ENCODE data around the gene PLCD3. TPM values are rescaled to one million over a fixed set of nuclear protein-coding genes. Genes with fewer than 3 reads are reported as not detected.

Gene PLCD3
- total and polyA plus RNA-seq, 10 donors, result 1.5 to 9.9 (median 6.3) TPM

DNA sequence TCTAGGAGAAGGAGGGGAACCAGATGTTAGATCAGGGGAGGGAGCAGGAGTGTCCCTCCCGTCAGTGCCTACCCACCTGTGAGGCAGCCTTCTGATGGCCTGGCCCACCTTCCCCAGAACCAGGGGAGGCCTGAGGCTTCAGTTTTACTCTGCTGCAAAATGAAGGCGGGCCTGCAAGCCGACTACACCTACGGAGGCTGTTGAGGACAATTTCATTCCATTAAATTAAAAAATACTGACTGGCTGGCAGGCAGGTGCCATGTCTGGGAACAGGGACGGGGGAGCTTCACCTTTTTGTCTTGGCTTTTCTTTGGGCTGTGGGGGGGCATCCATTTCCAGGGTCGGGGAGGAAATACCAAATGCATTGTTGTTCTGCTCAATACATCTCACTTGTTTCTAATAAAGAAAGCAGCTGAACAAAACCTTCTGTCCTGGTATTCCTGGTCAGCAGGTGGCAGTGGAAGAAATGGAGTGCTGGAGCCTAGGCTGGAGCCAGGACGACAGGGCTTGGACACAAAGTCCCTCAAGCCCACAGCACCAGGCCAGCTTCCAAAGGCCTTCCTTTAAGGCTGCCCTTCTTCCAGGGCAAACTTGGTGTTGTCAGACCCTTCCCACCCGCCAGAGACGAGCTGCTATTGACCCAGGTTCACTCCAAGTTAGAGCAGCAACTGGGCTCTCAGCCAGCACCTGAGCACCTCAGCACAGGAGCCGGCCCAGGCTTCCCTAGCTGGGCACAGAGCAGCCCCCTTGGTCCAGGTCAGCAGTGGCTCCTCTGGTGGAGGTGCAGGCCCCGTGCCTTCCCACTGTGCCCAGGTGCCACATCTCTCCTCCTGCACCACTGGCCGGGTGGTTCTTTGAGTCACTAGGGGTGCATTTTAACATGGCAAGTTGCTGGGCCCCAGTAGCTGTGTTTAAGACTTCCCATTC, 23.5 kb downstream of the PLCD3 start:
- DNase-seq, result no peak
- 83 to 90% (median 86%) methylated on average over 10 to 12 of the region's 12 CpGs for WGBS, 5 donors
- Histone ChIP-seq H3K4me3 (no peak overlapping the region), H3K4me1 (peaks cover 5 to 31% (median 15%) of the 10 kb centered on the region in 6 donors), H3K36me3 (peaks cover 9 to 59% (median 47%) of the 10 kb centered on the region in 6 donors), H3K27ac (no peak overlapping the region), H3K9me3 (no peaks in the 10 kb centered on the region), H3K27me3 (replicated peaks in 1 of 7) (no peaks in the 10 kb centered on the region)
- intact Hi-C loops (cut with DNase I; ENCODE audit: low total_unique reads), result no loop called here
- TF ChIP-seq, protein P1, sequence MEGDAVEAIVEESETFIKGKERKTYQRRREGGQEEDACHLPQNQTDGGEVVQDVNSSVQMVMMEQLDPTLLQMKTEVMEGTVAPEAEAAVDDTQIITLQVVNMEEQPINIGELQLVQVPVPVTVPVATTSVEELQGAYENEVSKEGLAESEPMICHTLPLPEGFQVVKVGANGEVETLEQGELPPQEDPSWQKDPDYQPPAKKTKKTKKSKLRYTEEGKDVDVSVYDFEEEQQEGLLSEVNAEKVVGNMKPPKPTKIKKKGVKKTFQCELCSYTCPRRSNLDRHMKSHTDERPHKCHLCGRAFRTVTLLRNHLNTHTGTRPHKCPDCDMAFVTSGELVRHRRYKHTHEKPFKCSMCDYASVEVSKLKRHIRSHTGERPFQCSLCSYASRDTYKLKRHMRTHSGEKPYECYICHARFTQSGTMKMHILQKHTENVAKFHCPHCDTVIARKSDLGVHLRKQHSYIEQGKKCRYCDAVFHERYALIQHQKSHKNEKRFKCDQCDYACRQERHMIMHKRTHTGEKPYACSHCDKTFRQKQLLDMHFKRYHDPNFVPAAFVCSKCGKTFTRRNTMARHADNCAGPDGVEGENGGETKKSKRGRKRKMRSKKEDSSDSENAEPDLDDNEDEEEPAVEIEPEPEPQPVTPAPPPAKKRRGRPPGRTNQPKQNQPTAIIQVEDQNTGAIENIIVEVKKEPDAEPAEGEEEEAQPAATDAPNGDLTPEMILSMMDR (IDR thresholded peaks at IDR 0.05 in 8 of 11, conservative IDR thresholded peaks at IDR 0.05 in 3 of 11), result no peak
- TF ChIP-seq POLR2AphosphoS5 (IDR thresholded peaks at IDR 0.05), result peak in 1 of 3 donors; percentile 58

DNA sequence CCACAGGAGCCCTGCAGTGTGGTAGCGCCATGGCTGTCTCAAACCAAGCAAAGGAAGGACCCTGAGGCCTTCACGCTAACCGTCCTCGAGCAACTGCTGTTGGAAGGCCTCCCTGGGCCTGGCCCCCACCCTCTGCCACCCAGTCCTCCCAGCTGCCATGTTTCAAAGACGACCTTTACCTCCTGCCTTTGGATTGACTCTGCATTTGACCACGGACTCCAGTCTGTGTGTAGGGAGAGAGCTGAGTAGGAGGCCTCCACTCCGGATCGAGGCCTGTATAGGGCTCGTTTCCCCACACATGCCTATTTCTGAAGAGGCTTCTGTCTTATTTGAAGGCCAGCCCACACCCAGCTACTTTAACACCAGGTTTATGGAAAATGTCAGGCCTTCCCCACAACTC, 24.3 kb downstream of the PLCD3 start:
- Histone ChIP-seq H3K9me3 (no peaks in the 10 kb centered on the region), H3K4me1 (peaks cover 5 to 31% (median 15%) of the 10 kb centered on the region in 6 donors), H3K27me3 (replicated peaks in 1 of 7) (no peaks in the 10 kb centered on the region), H3K36me3 (peaks cover 15 to 67% (median 55%) of the 10 kb centered on the region in 6 donors), H3K27ac (no peak overlapping the region), H3K4me3 (no peak overlapping the region)
- TF ChIP-seq, protein P1 (IDR thresholded peaks at IDR 0.05 in 8 of 11, conservative IDR thresholded peaks at IDR 0.05 in 3 of 11), result no peak
- TF ChIP-seq POLR2AphosphoS5 (IDR thresholded peaks at IDR 0.05), result peak in 1 of 3 donors; percentile 40
- no peak for DNase-seq
- intact Hi-C loops (cut with DNase I; ENCODE audit: low total_unique reads), result no loop called here
- WGBS, 5 donors, result 74 to 95% (median 76%) methylated on average over 6 to 9 of the region's 9 CpGs

DNA sequence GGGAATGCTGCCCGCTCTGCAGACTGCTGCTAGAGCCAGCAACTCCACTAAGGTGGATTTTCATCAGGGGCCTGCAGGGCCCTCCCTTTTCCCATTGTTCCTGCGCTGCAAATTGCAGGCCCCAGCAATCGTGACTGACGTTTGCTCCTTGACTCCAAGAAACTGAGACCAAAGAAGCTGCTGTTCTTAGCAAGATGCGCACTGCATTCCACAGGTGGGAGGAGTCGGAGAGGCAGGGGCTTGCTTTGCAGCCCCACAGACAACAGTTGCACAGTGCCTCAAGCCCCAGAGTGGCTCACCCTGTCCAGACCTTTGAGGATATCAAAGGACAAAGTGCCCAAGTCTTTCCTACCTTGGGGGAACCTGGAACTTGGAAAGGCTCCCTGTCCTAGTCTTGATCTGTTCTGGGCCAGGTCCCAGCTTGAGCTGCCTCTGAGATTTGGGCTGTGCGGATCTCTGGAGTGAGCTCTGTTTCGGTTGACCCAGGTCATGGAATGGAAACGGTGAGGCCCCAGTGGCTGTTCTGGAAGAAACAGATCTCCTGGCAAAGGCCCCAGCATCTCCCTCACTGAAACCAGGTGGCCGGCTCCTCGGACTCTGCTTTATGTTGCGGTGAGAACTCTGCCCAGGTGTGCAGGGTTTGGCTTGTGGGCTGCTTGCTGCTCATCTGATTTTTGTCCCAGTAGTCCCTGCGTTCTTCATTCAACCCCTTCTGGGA, 24.9 kb downstream of the PLCD3 start:
- intact Hi-C loops (cut with DNase I; ENCODE audit: low total_unique reads), result no loop called here
- Histone ChIP-seq H3K9me3 (no peaks in the 10 kb centered on the region), H3K4me3 (no peak overlapping the region), H3K4me1 (peaks cover 5 to 30% (median 15%) of the 10 kb centered on the region in 6 donors), H3K36me3 (peaks cover 15 to 73% (median 61%) of the 10 kb centered on the region in 6 donors), H3K27me3 (replicated peaks in 1 of 7) (no peaks in the 10 kb centered on the region), H3K27ac (no peak overlapping the region)
- no peak for DNase-seq
- no peak for TF ChIP-seq POLR2AphosphoS5 (IDR thresholded peaks at IDR 0.05)
- TF ChIP-seq POLR2A (IDR thresholded peaks at IDR 0.05), result no peak
- TF ChIP-seq, protein P1 (IDR thresholded peaks at IDR 0.05 in 8 of 11, conservative IDR thresholded peaks at IDR 0.05 in 3 of 11), result no peak
- WGBS, 5 donors, result 81 to 93% (median 93%) methylated on average over 9 to 13 of the region's 13 CpGs

- DNase-seq, result no peak
- H3K27ac ChIP-seq, result no peak overlapping the region
- H3K36me3 ChIP-seq, result peaks cover 15 to 82% (median 69%) of the 10 kb centered on the region in 6 donors
- WGBS, 5 donors, result 86 to 93% (median 91%) methylated on average over 5 of the region's 5 CpGs
- no peaks in the 10 kb centered on the region for H3K27me3 ChIP-seq (replicated peaks in 1 of 7)
- H3K4me3 ChIP-seq, result no peak overlapping the region
- H3K9me3 ChIP-seq, result no peaks in the 10 kb centered on the region
- intact Hi-C loops (cut with DNase I; ENCODE audit: low total_unique reads), result no loop called here
- H3K4me1 ChIP-seq, result peaks cover under 1 to 21% (median 9%) of the 10 kb centered on the region in 6 donors
- TF ChIP-seq, protein P1 (IDR thresholded peaks at IDR 0.05 in 8 of 11, conservative IDR thresholded peaks at IDR 0.05 in 3 of 11), result no peak
- no peak for TF ChIP-seq POLR2AphosphoS5 (IDR thresholded peaks at IDR 0.05)
- no peak for TF ChIP-seq POLR2A (IDR thresholded peaks at IDR 0.05)
These were observed 25.7 kb downstream of the PLCD3 start for GRCh38 chr17:45106582-45106981.
